Islet of Langerhans (tissue), 1 donor: Measurements from ENCODE around the gene PAQR9.
A peak's percentile ranks its signal among the peaks of the same experiment; 100 is the strongest.
"Not testable (repeated sequence)": the region's sequence is repeated elsewhere in the genome, so short reads cannot be mapped to it uniquely, and the experiment has no call there.

Experiments used
- FAIRE-seq: peaks from one replicate; lab custom pipeline; 2011; peaks lifted over from hg19 to GRCh38; lab: Jason Lieb, UNC

The PAQR9 gene

GRCh38 chr3:142963516-142964448 lies at the start of gene PAQR9:
PAQR9 (minus strand) TSS chr3:142963674; CDS start chr3:142963336, 338 bp downstream.
- no peak for FAIRE-seq

- peak; percentile 81 for FAIRE-seq
Observed at GRCh38 chr3:143011705-143012104, 48.2 kb upstream of the PAQR9 start.

- no peak for FAIRE-seq
Observed at GRCh38 chr3:143010024-143010423, 46.5 kb upstream of the PAQR9 start.

- no peak for FAIRE-seq
Observed at GRCh38 chr3:143004823-143005222, 41.3 kb upstream of the PAQR9 start.

- no peak for FAIRE-seq
Observed at GRCh38 chr3:143002727-143003126, 39.3 kb upstream of the PAQR9 start.

GRCh38 chr3:143002083-143002712 lies 38.7 kb upstream of the PAQR9 start:
- FAIRE-seq: no peak

GRCh38 chr3:143001369-143002082 lies 38.1 kb upstream of the PAQR9 start, which contains the start of gene U2SURP:
U2SURP (plus strand) TSS chr3:143001570; CDS start chr3:143001629, 59 bp downstream.
- FAIRE-seq: no peak

- FAIRE-seq: no peak
Observed at GRCh38 chr3:143001034-143001368, 37.5 kb upstream of the PAQR9 start.

- no peak for FAIRE-seq
Observed at GRCh38 chr3:143000528-143000927, 37.1 kb upstream of the PAQR9 start.

- FAIRE-seq: no peak
Observed at GRCh38 chr3:142999881-143000280, 36.4 kb upstream of the PAQR9 start.

- FAIRE-seq: no peak
Observed at GRCh38 chr3:142998439-142998838, 35.0 kb upstream of the PAQR9 start.

GRCh38 chr3:142997330-142997729 lies 33.9 kb upstream of the PAQR9 start:
- FAIRE-seq: no peak

GRCh38 chr3:142993958-142994442 lies 30.5 kb upstream of the PAQR9 start:
- FAIRE-seq: no peak

GRCh38 chr3:142992323-142992722 lies 28.8 kb upstream of the PAQR9 start:
- FAIRE-seq: no peak

GRCh38 chr3:142990721-142991120 lies 27.2 kb upstream of the PAQR9 start:
- no peak for FAIRE-seq

- not testable (repeated sequence) for FAIRE-seq
Observed at GRCh38 chr3:142988826-142989225, 25.4 kb upstream of the PAQR9 start.

GRCh38 chr3:142988221-142988620 lies 24.7 kb upstream of the PAQR9 start:
- FAIRE-seq: not testable (repeated sequence)

- FAIRE-seq: no peak
Observed at GRCh38 chr3:142987707-142988106, 24.2 kb upstream of the PAQR9 start.

- peak; percentile 96 for FAIRE-seq
Observed at GRCh38 chr3:142987080-142987700, 23.7 kb upstream of the PAQR9 start.

- no peak for FAIRE-seq
Observed at GRCh38 chr3:142984255-142984654, 20.8 kb upstream of the PAQR9 start.

GRCh38 chr3:142983318-142983717 lies 19.8 kb upstream of the PAQR9 start:
- FAIRE-seq: no peak
